SJCRH30 (cell line): ENCODE results near the gene NOSIP. TPM values are rescaled to one million over a fixed set of nuclear protein-coding genes. Genes with fewer than 3 reads are reported as not detected.

ENCODE experiments used
- DNase-seq, 2 experiments: peaks; one replicate each; pipeline ENCODE4 v3.0.0-alpha.2; 2015 to 2020
- H3K27ac ChIP-seq: fragments of 250-450 bp; sonication (Bioruptor Pico); 2 replicates; pipeline ENCODE4 v1.5.1; 2020; ENCODE audit warnings: mild to moderate bottlenecking, moderate library complexity
- H3K27me3 ChIP-seq: fragments of 250-450 bp; sonication (Bioruptor Pico); 2 replicates; pipeline ENCODE4 v1.5.1; 2020; ENCODE audit warnings: mild to moderate bottlenecking, moderate library complexity
- H3K36me3 ChIP-seq: fragments of 250-450 bp; sonication (Bioruptor Pico); 2 replicates; pipeline ENCODE4 v1.5.1; 2020; ENCODE audit warnings: mild to moderate bottlenecking, moderate library complexity
- H3K4me1 ChIP-seq: fragments of 250-450 bp; sonication (Bioruptor Pico); 2 replicates; pipeline ENCODE4 v1.5.1; 2020; ENCODE audit warnings: mild to moderate bottlenecking, moderate library complexity
- H3K4me3 ChIP-seq: fragments of 250-450 bp; sonication (Bioruptor Pico); 2 replicates; pipeline ENCODE4 v1.5.1; 2020; ENCODE audit warnings: mild to moderate bottlenecking, moderate library complexity
- H3K9me3 ChIP-seq: fragments of 250-450 bp; sonication (Bioruptor Pico); replicated peaks from 2 replicates; pipeline ENCODE4 v1.5.1; 2020; ENCODE audit warnings: mild to moderate bottlenecking, moderate library complexity
- total RNA-seq: library from RNA; depleted of rRNA; stranded (reverse); fragments of >200 nt; shearing (Covaris generic); gene quantifications from 2 replicates; pipeline ENCODE4 v1.2.3, GENCODE V29; 2014

Gene NOSIP
- total RNA-seq, 1 experiment from 2014 or later: 54.2 TPM

DNA sequence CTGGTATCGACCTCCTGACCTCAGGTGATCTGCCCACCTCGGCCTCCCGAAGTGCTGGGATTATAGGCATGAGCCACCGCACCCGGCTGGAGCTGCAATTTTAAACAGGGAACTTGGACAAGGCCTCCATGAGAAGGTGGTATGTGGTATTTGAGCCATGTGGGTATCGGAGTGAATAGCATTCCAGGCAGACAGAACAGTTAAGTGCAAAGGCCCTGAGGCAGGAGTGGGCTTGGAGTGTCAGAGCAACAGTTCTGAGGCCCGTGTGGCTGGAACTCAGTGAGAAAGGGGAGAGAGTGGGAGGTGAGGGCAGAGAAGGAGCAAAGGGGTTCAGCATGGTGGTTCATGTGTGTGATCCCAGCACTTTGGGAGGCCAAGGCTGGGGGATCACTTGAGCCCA is 49.6 kb downstream of the NOSIP start:
- Histone ChIP-seq H3K36me3 (peaks cover 7% of the 10 kb centered on the region; the same call in 1 of the 2 replicates), H3K27me3 (no peaks in the 10 kb centered on the region), H3K4me3 (no peak overlapping the region), H3K27ac (no peak overlapping the region), H3K9me3 (no peaks in the 10 kb centered on the region), H3K4me1 (no peaks in the 10 kb centered on the region)
- DNase-seq: no peak

DNA sequence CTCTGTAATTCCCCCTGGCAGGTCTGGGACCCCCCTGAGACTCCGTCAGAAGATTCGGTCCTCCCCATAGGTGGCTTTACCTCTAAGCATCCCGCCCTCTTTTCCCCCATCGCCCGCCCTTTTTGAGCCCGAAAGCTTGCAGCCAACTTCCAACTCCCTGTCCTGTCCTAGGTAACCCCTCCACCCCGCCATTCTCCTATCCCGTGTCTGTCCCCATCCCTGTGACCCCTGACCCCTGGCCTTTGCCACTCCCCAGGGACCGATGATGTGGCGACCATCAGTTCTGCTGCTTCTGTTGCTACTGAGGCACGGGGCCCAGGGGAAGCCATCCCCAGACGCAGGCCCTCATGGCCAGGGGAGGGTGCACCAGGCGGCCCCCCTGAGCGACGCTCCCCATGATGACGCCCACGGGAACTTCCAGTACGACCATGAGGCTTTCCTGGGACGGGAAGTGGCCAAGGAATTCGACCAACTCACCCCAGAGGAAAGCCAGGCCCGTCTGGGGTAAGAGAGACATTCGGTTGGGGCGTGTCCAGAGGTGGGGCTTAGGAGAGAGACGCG is 52.1 kb downstream of the NOSIP start:
- no peaks in the 10 kb centered on the region for H3K4me1 ChIP-seq
- no peak overlapping the region for H3K27ac ChIP-seq
- DNase-seq: no peak
- H3K36me3 ChIP-seq: peaks cover 7% of the 10 kb centered on the region; the same call in 1 of the 2 replicates
- H3K27me3 ChIP-seq: no peaks in the 10 kb centered on the region
- no peak overlapping the region for H3K4me3 ChIP-seq
- no peaks in the 10 kb centered on the region for H3K9me3 ChIP-seq

DNA sequence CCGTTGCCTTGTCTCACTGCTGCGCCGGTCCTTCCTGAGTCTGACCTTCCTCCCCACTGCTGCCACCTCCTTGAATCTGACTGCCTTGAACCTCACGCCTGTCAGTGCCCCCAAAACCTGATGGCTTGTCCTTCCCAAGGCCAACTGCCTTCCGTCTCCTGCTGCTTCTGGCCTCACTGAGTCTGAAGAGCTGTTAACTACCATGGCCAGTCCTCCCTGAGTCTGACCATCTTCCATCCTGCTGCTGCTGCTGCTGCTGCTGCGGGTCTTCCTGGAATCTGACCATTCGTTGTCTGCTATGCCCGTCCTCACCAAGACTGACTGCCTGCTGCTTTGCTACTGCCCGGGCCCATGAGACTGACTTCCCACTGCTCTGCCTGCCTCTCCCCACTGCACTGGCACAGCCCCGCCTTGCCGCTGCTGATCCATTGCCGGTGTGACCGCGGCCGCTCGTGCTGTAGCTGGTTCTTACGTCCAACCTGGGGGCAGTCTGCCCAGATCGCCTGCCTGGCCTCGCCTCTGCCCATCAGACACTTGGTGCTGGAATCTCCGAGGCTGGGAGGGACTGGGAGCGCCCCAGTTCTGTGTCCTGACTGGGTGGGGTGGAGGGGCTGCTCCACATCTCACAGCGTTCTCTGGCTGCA is 55.4 kb downstream of the NOSIP start:
- H3K4me3 ChIP-seq: no peak overlapping the region
- H3K4me1 ChIP-seq: no peaks in the 10 kb centered on the region
- H3K36me3 ChIP-seq: peaks cover 2% of the 10 kb centered on the region; the same call in 1 of the 2 replicates
- no peak for DNase-seq
- no peaks in the 10 kb centered on the region for H3K9me3 ChIP-seq
- H3K27me3 ChIP-seq: no peaks in the 10 kb centered on the region
- no peak overlapping the region for H3K27ac ChIP-seq

DNA sequence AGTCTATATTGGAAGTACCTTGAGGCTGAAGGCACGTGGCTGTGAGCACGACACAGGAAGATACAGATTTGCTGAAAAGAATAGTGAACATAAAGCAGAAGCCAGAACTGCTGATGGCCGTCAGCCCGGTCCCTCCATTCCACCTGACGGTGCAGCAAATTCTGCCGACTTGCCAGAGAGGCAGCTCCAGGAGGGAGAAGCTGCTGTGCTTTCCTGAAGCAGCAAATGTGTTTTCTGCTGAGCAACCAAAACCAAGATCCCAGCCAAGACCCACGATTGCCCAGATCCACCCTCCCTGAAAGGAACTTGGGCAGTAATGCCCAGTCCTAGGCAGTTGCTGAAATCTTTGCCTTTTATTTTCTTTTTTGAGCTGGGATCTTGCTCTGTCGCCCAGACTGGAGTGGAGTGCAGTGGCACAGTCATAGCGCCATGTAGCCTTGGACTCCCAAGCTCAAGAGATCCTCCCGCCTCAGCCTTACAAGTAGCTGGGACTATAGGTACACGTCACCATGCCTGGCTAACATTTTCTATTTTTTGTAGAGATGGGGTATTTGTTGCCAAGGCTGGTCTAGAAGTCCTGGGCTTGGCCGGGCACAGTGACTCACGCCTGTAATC is 59.5 kb downstream of the NOSIP start:
- Histone ChIP-seq H3K36me3 (no peaks in the 10 kb centered on the region; the same call in 1 of the 2 replicates), H3K27ac (no peak overlapping the region), H3K4me3 (no peak overlapping the region), H3K27me3 (no peaks in the 10 kb centered on the region), H3K9me3 (no peaks in the 10 kb centered on the region), H3K4me1 (no peaks in the 10 kb centered on the region)
- no peak for DNase-seq

DNA sequence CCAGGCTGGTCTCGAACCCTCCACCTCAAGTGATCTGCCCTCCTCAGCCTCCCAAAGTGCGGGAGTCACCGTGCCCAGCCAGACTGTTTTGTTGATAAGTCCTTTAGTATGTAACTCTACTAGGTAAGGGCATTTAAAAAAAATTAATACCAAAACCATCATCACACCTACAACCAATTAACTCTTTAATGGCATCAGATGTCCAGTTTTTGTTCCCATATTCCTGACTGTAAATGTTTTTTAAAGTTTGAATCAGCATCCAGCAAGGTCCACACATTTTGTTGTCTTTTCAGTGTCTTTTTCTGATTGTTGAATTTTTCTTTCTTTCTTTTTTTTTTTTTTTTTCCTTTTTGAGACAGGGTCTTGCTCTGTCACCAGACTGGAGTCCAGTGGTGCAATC is 62.3 kb downstream of the NOSIP start:
- H3K36me3 ChIP-seq: no peaks in the 10 kb centered on the region; the same call in 1 of the 2 replicates
- H3K27ac ChIP-seq: no peak overlapping the region
- H3K4me1 ChIP-seq: no peaks in the 10 kb centered on the region
- no peak for DNase-seq
- H3K9me3 ChIP-seq: no peaks in the 10 kb centered on the region
- H3K4me3 ChIP-seq: no peak overlapping the region
- no peaks in the 10 kb centered on the region for H3K27me3 ChIP-seq

DNA sequence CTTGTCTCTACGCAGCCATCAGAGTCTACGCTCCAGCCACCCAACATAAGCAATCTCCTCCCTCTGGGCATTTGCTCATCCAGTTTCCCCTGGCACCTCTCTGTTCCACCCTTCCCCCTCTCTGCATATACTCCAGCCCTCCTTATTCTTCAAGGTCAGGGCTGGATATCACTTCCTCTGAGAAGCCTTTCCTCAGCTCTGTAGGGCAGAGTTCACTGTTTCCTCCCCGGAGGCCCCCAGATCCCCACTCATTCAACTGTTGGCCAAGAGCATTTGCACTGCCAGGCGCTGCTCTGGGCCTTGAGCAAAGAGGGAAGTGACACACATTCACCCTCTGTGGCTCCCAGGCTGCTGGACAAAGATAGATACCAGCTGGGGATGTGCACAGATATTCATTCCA is 64.6 kb downstream of the NOSIP start:
- no peaks in the 10 kb centered on the region for H3K4me1 ChIP-seq
- no peaks in the 10 kb centered on the region; the same call in 1 of the 2 replicates for H3K36me3 ChIP-seq

DNA sequence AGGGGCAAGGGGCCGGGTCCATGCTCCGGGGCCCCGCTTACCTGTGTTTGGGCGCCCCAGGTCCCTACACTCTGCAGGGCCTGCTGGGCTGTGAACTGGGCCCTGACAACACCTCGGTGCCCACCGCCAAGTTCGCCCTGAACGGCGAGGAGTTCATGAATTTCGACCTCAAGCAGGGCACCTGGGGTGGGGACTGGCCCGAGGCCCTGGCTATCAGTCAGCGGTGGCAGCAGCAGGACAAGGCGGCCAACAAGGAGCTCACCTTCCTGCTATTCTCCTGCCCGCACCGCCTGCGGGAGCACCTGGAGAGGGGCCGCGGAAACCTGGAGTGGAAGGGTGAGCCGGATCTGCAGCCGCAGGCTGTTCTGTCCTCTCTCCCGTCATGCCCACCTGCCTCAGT is 66.2 kb downstream of the NOSIP start:
- Histone ChIP-seq H3K4me1 (no peaks in the 10 kb centered on the region), H3K27me3 (no peaks in the 10 kb centered on the region), H3K4me3 (no peak overlapping the region; the same call in 1 of the 2 replicates), H3K36me3 (no peaks in the 10 kb centered on the region; the same call in 1 of the 2 replicates), H3K9me3 (no peaks in the 10 kb centered on the region), H3K27ac (peak overlapping the region; percentile 83; the same call in 1 of the 2 replicates)
- no peak for DNase-seq

More for the DNA sequence above, 64.6 kb downstream of the NOSIP start:
- H3K27me3 ChIP-seq: no peaks in the 10 kb centered on the region
- DNase-seq: no peak
- H3K27ac ChIP-seq: no peak overlapping the region
- H3K9me3 ChIP-seq: no peaks in the 10 kb centered on the region
- H3K4me3 ChIP-seq: no peak overlapping the region

DNA sequence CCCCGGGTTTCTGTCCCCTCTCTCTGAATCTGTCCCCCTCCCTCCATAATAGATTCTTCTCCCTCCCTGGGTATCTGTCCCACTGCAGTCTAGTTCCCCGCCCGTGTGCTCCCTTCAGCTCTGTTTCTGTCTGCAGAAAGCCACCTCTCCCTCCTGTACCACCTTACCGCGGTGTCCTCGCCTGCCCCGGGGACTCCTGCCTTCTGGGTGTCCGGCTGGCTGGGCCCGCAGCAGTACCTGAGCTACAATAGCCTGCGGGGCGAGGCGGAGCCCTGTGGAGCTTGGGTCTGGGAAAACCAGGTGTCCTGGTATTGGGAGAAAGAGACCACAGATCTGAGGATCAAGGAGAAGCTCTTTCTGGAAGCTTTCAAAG is 66.6 kb downstream of the NOSIP start:
- Histone ChIP-seq H3K4me3 (peak overlapping the region; percentile 89), H3K36me3 (no peaks in the 10 kb centered on the region), H3K27ac (peak overlapping the region; percentile 83), H3K27me3 (no peaks in the 10 kb centered on the region), H3K9me3 (no peaks in the 10 kb centered on the region), H3K4me1 (no peaks in the 10 kb centered on the region)
- no peak for DNase-seq

DNA sequence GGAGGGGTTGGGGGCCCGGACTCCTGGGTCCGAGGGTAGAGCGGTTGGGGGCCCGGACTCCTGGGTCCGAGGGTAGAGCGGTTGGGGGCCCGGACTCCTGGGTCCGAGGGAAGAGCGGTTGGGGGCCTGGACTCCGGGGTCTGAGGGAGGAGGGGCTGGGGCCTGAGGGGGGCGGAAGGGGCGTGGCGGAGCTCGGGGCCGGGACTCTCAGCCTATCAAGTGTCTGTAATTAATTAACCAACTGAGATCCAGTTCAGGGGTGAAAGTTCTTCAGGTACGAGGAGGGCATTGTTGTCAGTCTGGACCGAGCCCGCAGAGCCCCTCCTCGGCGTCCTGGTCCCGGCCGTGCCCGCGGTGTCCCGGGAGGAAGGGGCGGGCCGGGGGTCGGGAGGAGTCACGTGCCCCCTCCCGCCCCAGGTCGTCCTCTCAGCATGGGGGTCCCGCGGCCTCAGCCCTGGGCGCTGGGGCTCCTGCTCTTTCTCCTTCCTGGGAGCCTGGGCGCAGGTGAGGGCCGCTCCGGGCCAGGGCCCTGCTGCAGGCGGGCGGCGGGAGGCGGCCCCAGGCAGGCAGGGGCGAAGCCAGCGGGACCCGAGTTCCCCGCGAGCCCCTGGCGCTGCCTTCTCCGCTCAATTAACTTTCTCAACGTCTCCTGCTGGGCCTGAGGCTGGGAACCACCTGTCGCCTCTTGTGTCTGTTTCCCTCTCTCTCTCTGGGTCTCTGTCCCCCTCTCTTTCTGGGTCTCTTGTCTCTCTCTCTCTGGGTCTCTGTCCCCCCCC is 67.2 kb downstream of the NOSIP start:
- H3K4me1 ChIP-seq: no peaks in the 10 kb centered on the region
- H3K27ac ChIP-seq: peak overlapping the region; percentile 83
- no peaks in the 10 kb centered on the region for H3K27me3 ChIP-seq
- H3K4me3 ChIP-seq: peak overlapping the region; percentile 89
- no peaks in the 10 kb centered on the region for H3K36me3 ChIP-seq
- peak; percentile 71 to 80 for DNase-seq
- no peaks in the 10 kb centered on the region for H3K9me3 ChIP-seq

DNA sequence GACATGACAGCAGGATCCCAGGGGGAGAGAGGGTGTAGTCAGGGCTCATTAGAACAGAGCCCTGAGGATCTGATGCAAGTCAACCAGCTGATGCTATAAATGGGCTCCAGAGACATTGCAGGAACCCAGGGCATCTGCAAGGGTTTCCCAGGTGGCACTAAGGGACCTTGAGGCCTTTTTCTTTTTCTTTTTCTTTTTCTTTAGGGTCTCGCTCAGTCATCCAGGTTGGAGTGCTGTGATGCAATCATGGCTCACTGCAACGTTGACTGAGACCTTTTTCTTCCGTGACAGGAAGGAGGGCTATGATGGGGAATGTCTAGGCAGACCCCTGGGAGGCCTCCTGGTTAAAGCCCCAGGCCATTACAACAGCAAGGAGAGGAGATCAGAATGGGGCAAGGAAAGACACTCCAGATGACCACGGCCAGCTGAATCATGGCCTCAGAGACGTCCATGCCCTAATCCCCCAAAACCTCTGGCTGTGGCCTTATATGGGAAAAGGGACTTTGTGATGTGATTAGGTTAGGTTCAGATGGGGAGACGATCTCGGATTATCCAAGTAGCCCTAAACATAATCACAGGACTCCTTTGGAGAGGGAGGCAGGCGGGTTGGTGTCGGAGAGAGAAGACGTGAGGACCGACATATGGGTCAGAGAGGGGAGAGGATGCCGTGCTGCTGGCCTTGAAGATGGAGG is 72.4 kb downstream of the NOSIP start:
- Histone ChIP-seq H3K9me3 (no peaks in the 10 kb centered on the region), H3K4me3 (no peak overlapping the region), H3K4me1 (peaks cover 6% of the 10 kb centered on the region), H3K27ac (no peak overlapping the region), H3K36me3 (no peaks in the 10 kb centered on the region), H3K27me3 (no peaks in the 10 kb centered on the region)
- peak in 1 of 2 experiments; percentile 23 for DNase-seq

DNA sequence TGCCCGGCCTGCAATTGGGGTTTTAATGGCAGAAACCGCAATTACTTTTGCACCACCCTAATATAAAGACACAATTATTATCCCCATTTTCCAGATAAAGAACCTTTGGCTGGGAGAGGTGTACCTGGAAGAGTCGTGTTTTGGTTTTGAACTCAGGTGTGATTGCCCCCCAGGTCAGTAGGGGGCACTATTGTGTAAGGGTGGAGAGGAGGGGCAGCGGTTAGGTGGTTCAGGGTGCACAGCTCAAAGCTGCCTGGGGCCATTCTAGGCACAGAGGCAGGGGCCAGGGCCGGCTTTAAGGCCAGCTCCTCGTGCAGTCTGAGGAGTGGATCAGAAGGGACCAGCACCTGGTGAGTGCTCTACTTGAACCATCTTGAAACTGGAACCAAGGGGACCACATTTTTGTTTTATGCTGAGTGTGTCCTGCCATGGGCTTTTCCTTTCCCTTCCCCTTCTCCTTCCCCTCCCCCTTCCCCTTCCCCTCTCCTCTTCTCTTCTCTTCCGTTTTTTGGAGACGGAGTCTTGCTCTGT is 73.7 kb downstream of the NOSIP start:
- Histone ChIP-seq H3K9me3 (no peaks in the 10 kb centered on the region), H3K36me3 (no peaks in the 10 kb centered on the region)
- DNase-seq: peak; percentile 78 to 87

More for the DNA sequence above, 73.7 kb downstream of the NOSIP start:
- Histone ChIP-seq H3K27me3 (no peaks in the 10 kb centered on the region), H3K4me3 (no peak overlapping the region), H3K4me1 (peaks cover 6% of the 10 kb centered on the region), H3K27ac (no peak overlapping the region)
